BLaER1 (cell line): Measurements from ENCODE around the gene LRMDA.

ENCODE experiments used
- H3K27ac ChIP-seq: shearing (Covaris generic); formaldehyde crosslinking; 2 replicates; pipeline ENCODE4 v1.8.1; 2022
- H3K27me3 ChIP-seq: shearing (Covaris generic); formaldehyde crosslinking; 2 replicates; pipeline ENCODE4 v1.8.1; 2022
- H3K36me3 ChIP-seq: shearing (Covaris generic); formaldehyde crosslinking; 2 replicates; pipeline ENCODE4 v1.8.1; 2022
- H3K4me1 ChIP-seq: shearing (Covaris generic); formaldehyde crosslinking; 2 replicates; pipeline ENCODE4 v1.8.1; 2022
- H3K4me2 ChIP-seq: shearing (Covaris generic); formaldehyde crosslinking; 2 replicates; pipeline ENCODE4 v1.8.1; 2022
- H3K4me3 ChIP-seq: shearing (Covaris generic); formaldehyde crosslinking; 2 replicates; pipeline ENCODE4 v1.8.1; 2022
- H3K9ac ChIP-seq: shearing (Covaris generic); formaldehyde crosslinking; 2 replicates; pipeline ENCODE4 v1.8.1; 2022
- H3K9me3 ChIP-seq: shearing (Covaris generic); formaldehyde crosslinking; 2 replicates; pipeline ENCODE4 v1.8.1; 2022
- H4K20me1 ChIP-seq: shearing (Covaris generic); formaldehyde crosslinking; 2 replicates; pipeline ENCODE4 v1.8.1; 2022
- Cebpa-rat ChIP-seq: shearing (Covaris generic); IDR thresholded peaks from 2 replicates; pipeline ENCODE4 v1.8.1; 2022

LRMDA gene

DNA sequence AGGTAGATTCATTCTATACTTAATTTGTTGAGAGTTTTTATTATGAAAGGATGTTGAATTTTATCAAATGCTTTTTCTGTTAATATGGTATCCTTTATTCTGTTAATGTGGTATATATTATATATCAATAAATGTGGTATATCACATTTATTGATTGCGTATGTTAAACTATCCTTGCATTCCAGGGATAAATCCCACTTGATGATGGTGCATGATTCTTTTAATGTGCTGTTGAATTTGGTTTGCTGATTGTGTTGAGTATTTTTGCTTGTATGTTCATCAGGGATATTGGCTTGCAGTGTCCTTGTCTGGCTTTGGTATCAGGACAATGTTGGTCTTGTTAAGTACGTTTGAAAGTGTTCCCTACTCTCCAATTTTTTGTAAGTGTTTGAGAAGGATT lies 11.9 kb downstream of the LRMDA start:
- H3K27ac ChIP-seq, result no peak overlapping the region
- H3K9ac ChIP-seq, result no peak overlapping the region
- no peak for TF ChIP-seq Cebpa-rat
- peaks cover 22% of the 10 kb centered on the region for H3K9me3 ChIP-seq
- H3K36me3 ChIP-seq, result no peaks in the 10 kb centered on the region
- H3K4me1 ChIP-seq, result no peaks in the 10 kb centered on the region
- H3K27me3 ChIP-seq, result no peaks in the 10 kb centered on the region
- no peaks in the 10 kb centered on the region for H4K20me1 ChIP-seq
- H3K4me2 ChIP-seq, result no peak overlapping the region
- no peak overlapping the region for H3K4me3 ChIP-seq

DNA sequence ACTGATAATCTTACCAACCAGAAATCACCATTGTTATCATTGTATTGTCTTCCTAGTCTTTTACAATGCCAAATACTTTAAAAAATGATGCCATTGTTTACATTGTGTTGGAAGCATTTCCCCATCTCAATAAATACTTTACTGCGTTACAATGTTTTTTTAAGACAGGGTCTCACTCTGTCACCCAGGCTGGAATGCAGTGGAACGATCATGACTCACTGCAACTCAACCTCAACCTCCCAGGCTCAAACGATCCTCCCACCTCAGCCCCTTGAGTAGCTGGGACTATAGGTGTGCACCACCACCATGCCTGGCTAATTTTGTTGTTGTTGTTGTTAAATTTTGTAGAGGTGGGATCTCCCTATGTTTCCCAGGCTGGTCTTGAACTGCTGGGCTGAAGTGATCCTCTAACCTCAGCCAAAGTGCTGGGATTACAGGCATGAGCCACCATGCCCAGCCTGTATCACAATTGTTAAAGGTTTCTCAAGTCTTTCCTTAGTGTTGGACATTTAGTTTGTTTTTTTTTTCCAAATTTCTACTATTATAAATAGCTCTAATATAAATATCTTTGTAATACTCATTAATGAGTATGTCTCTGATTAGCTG lies 13.5 kb downstream of the LRMDA start:
- no peaks in the 10 kb centered on the region for H3K36me3 ChIP-seq
- no peak for TF ChIP-seq Cebpa-rat
- no peak overlapping the region for H3K4me2 ChIP-seq
- no peaks in the 10 kb centered on the region for H4K20me1 ChIP-seq
- peaks cover 22% of the 10 kb centered on the region for H3K9me3 ChIP-seq
- H3K9ac ChIP-seq, result no peak overlapping the region
- no peaks in the 10 kb centered on the region for H3K27me3 ChIP-seq
- H3K4me1 ChIP-seq, result no peaks in the 10 kb centered on the region
- H3K27ac ChIP-seq, result no peak overlapping the region
- no peak overlapping the region for H3K4me3 ChIP-seq

DNA sequence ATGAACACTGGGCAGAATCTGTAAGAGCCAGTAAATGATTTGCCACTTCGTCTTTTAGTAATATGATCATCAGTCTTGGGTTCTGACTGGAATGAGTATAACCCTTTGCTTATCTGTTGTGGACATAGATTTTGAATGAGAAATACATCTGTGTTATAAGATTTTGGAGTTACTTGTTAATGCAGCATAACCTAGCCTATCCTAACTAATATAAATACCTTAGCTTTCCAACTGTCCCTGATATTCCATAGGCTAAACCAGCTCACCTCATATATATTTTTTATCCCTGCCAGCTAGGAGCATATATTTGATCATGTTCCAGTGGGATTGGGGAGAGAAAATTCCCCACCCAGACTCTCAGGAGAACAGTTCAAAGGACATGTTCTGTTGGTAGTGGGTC lies 15.1 kb downstream of the LRMDA start:
- no peaks in the 10 kb centered on the region for H3K27me3 ChIP-seq

DNA sequence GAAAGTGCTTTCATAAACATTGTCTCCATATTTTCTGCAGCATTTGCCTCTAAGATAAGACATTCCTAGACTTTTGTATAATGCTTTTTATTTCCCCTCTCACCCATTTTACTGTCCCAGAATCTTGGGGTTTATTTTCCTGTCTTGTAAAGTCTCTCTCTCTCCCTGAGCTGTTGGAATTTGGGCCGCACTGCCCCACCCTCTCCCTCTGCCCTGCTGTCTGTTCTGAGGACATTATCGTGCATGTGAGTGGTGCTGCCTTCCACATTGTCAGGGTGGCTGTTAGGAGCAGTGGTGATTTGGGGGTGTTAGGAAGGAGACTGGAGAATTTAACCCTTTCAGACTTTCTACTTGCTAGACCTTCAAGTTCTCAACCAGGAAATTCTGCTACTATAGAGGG lies 16.7 kb downstream of the LRMDA start:
- Histone ChIP-seq H3K4me1 (no peaks in the 10 kb centered on the region), H3K27ac (no peak overlapping the region), H3K9me3 (peaks cover 18% of the 10 kb centered on the region), H3K27me3 (no peaks in the 10 kb centered on the region), H3K9ac (no peak overlapping the region), H3K4me3 (no peak overlapping the region), H4K20me1 (no peaks in the 10 kb centered on the region), H3K36me3 (no peaks in the 10 kb centered on the region), H3K4me2 (no peak overlapping the region)
- TF ChIP-seq Cebpa-rat, result no peak

More for the DNA sequence above, 15.1 kb downstream of the LRMDA start:
- Histone ChIP-seq H3K4me3 (no peak overlapping the region), H3K4me1 (no peaks in the 10 kb centered on the region), H3K36me3 (no peaks in the 10 kb centered on the region), H3K9me3 (peaks cover 22% of the 10 kb centered on the region), H3K4me2 (no peak overlapping the region), H4K20me1 (no peaks in the 10 kb centered on the region), H3K27ac (no peak overlapping the region), H3K9ac (no peak overlapping the region)
- TF ChIP-seq Cebpa-rat, result no peak

DNA sequence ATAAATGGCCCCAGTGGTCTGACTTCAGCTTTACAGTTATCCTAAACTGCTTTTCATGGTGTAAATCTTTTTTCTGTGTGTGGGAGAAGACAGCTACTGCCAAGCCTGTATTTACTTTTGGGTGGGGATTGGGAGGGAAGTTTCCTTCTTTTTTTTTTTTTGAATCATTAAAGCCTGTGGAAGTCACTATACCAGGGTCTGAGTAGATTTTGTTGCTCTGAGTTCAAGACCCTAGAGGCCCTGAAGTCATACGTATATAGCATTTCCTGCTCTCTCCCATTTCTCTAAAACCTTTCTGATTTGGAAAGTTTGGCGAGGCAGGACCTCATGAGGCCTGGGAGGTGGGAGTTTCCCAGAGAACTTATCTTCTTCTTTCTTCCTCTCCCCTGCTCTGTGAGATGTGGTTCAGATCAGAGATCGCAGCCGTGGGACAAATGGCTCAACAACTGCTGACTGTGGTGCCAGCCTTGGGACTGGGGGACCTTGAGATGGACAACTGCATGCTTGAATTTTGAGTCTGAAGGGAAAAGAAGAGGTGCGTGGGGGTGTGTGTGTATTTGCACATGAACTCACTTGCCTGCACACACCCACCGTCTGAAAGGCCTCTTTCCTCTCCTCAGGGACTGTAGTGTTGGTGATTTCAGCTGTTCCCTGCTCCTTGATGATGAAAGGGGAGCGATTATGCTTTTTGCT lies 18.1 kb downstream of the LRMDA start:
- H3K9ac ChIP-seq, result no peak overlapping the region
- H4K20me1 ChIP-seq, result no peaks in the 10 kb centered on the region
- TF ChIP-seq Cebpa-rat, result no peak
- H3K27me3 ChIP-seq, result no peaks in the 10 kb centered on the region
- H3K9me3 ChIP-seq, result peaks cover 5% of the 10 kb centered on the region; the same call in 1 of the 2 replicates
- no peak overlapping the region for H3K27ac ChIP-seq
- H3K4me1 ChIP-seq, result no peaks in the 10 kb centered on the region
- H3K4me3 ChIP-seq, result no peak overlapping the region
- H3K36me3 ChIP-seq, result no peaks in the 10 kb centered on the region
- no peak overlapping the region for H3K4me2 ChIP-seq

DNA sequence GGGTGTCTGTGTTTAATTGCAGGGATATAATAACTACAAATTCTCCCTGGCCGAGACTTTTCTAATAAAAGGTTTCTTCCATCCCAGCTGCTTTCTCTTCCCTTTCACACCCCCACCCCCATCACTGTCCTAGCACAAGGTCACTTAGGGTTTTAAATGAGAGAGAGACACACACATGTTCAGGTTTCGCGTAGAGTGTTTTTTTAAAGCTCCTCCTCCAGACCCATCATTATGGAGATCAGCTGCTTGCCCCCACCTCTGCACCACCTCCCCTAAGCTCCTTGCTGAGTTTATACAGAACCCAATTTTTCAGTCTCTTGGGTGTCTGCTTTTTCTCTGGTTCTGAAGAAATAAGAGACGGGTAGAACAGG lies 18.6 kb downstream of the LRMDA start:
- no peaks in the 10 kb centered on the region for H4K20me1 ChIP-seq
- no peaks in the 10 kb centered on the region for H3K27me3 ChIP-seq
- H3K4me2 ChIP-seq, result no peak overlapping the region
- TF ChIP-seq Cebpa-rat, result no peak
- no peak overlapping the region for H3K9ac ChIP-seq
- H3K27ac ChIP-seq, result no peak overlapping the region
- no peaks in the 10 kb centered on the region for H3K4me1 ChIP-seq
- no peaks in the 10 kb centered on the region for H3K36me3 ChIP-seq
- peaks cover under 1% of the 10 kb centered on the region; the same call in 1 of the 2 replicates for H3K9me3 ChIP-seq
- no peak overlapping the region for H3K4me3 ChIP-seq

DNA sequence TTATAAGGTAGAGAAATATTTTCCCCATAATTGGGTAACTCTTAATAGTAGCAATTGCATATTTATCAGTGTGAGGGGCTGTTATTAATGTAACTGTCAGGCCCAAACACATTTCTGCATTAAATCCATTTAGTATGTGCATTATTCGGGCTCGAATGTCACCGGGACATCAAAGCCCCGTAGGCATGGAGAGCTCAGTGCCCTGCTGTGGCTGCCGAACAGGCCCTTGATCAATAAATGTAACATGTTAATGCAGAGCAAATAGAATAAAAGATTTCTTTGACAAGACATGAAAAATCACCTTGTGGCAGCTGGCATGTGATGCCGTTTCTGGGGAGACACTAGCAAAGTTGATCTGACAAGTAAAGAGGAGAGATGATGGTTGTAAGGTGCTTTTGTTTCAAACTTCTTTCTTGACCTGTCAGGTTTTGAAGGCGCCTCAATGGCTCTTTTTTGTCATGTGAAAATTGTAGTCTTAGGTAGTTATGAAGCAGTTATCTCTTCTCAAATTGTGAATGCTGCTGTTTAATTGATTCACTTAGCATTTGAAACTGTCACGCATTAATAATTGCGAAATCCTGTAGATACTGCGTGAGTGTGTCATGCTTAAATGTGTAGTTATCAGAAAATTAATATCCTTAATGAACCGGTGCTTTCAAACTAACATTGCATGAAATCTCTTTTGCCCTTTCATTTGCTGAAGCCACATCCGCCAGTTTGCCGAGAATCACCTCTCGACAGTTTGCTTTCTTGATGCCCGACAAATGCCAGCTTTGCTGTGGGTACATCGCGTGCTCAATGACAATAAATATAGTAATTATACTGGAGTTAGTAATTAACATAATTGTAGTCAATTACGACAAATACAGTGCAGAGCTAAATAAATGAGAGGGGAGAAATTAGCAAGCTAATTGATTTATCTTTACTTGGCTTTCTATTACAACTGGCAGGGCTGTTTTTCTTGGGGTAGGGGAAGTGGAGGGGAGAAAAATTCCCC lies 19.5 kb downstream of the LRMDA start:
- Histone ChIP-seq H3K4me2 (no peak overlapping the region), H4K20me1 (no peaks in the 10 kb centered on the region), H3K9me3 (no peaks in the 10 kb centered on the region), H3K27ac (no peak overlapping the region), H3K4me3 (no peak overlapping the region), H3K9ac (no peak overlapping the region), H3K4me1 (no peaks in the 10 kb centered on the region), H3K36me3 (no peaks in the 10 kb centered on the region), H3K27me3 (no peaks in the 10 kb centered on the region)
- peak; percentile 35; the same call in 1 of the 2 replicates for TF ChIP-seq Cebpa-rat

DNA sequence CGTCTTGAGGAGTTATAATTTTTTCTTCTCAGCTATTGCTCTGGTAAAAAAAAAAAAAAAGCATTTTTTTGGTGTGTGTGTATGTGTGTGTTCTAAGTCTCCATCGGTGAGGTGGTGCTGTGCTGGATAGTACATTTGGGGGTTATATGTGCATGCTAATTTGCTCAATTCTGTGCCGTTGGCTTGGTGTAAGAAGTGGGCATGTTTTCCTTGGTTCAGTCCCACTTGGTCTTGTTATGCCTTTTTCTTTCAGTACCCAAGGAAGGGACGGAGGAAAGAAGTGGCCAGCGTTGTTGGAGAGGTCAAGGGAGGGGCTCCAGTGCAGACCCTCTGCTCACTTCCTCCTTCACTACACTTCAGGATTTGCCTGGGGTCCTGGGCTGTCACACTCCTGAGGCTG lies 20.4 kb downstream of the LRMDA start:
- TF ChIP-seq Cebpa-rat, result no peak
- H3K4me1 ChIP-seq, result no peaks in the 10 kb centered on the region
- no peak overlapping the region for H3K4me3 ChIP-seq
- no peaks in the 10 kb centered on the region for H3K36me3 ChIP-seq
- H3K4me2 ChIP-seq, result no peak overlapping the region
- no peaks in the 10 kb centered on the region for H3K27me3 ChIP-seq
- H3K9ac ChIP-seq, result no peak overlapping the region
- no peaks in the 10 kb centered on the region for H4K20me1 ChIP-seq
- H3K9me3 ChIP-seq, result no peaks in the 10 kb centered on the region
- H3K27ac ChIP-seq, result no peak overlapping the region

DNA sequence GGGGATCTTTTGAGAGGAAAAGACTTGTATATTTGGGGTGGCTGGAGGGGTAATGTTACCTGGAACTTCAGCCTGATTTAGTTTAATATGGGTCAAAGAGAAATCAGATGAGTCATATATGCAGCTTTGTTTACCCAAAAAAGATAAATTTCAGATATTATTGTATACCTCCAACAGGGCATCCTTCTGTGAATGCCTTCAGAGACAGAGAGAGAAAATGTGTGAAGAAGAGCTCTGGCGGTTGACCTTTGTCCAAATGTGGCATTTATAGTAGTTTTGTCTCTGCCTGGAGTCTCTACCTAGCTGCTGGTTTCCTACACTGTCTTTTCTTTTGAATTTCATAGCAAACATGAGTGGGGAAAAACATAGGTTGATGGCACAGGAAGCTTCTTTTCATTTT lies 21.6 kb downstream of the LRMDA start:
- no peaks in the 10 kb centered on the region for H3K9me3 ChIP-seq
- H3K9ac ChIP-seq, result no peak overlapping the region
- H4K20me1 ChIP-seq, result no peaks in the 10 kb centered on the region
- H3K4me3 ChIP-seq, result no peak overlapping the region
- no peak overlapping the region for H3K4me2 ChIP-seq
- TF ChIP-seq Cebpa-rat, result no peak
- no peak overlapping the region for H3K27ac ChIP-seq
- no peaks in the 10 kb centered on the region for H3K36me3 ChIP-seq
- no peaks in the 10 kb centered on the region for H3K4me1 ChIP-seq
- H3K27me3 ChIP-seq, result no peaks in the 10 kb centered on the region

DNA sequence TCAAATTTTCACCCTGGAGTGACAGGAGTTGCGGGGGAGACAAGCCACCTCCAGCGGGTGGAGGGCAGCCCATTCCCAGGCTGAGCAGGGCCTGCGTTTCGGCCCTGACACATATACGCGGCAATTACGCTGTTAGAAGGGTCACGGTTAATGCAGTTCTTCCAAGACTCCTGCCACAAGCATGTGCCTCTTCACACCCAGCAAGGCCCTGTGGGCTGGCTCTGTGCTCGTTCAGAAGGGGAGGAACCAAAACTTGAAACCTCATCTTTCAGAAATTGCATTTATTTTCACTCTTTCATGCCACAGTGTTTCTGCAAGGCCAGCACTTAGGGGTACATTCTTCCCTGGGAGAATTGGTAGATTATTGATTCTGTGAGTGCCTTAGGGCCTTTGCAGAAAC lies 24.7 kb downstream of the LRMDA start:
- no peak overlapping the region for H3K9ac ChIP-seq
- H3K27me3 ChIP-seq, result no peaks in the 10 kb centered on the region
- no peak overlapping the region for H3K27ac ChIP-seq
- no peak overlapping the region for H3K4me2 ChIP-seq
- H4K20me1 ChIP-seq, result no peaks in the 10 kb centered on the region
- H3K36me3 ChIP-seq, result no peaks in the 10 kb centered on the region
- no peaks in the 10 kb centered on the region for H3K4me1 ChIP-seq
- H3K9me3 ChIP-seq, result no peaks in the 10 kb centered on the region
- no peak for TF ChIP-seq Cebpa-rat
- H3K4me3 ChIP-seq, result no peak overlapping the region
